ENCODE measurements around the gene ALG8. TPM values are rescaled to one million over a fixed set of nuclear protein-coding genes. Genes with fewer than 3 reads are reported as not detected.
A peak's percentile ranks its signal among the peaks of the same experiment; 100 is the strongest.
"Not testable (repeated sequence)": the region's sequence is repeated elsewhere in the genome, so short reads cannot be mapped to it uniquely, and the experiment has no call there.

The ALG8 gene
- polyA plus RNA-seq, 4 donors: 10.0 to 39.0 (median 19.6) TPM

DNA sequence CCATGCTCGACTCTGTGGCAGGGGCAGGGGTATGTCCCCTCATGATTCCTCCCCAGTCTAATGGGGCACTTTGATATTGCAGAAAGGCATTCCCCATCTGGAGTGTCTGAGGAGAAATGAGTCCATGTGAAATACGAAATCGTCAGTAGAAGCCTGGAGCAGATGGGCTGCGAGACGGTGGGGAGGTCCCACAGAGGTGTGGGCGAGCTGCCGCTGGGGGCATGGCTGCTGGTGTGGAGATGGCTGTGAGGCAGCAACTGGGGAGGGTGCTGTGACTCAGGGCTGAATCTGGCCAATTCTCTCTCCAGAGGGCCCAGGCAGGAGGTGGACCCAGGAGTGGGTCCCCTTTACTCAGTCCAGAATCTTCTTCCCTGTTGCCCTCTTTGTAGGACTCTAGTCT, 37.8 kb upstream of the ALG8 start:
- Histone ChIP-seq H3K27ac (ENCODE audit: low read depth in 1 of 3, low read length in 2 of 3) (no peak overlapping the region), H3K9me3 (ENCODE audit: control insufficient read depth in 2 of 2, insufficient read depth in 1 of 2, low read depth in 1 of 2, low read length in 1 of 2) (no peaks in the 10 kb centered on the region), H3K4me1 (ENCODE audit: control insufficient read depth in 3 of 3, insufficient read depth in 2 of 3, low read depth in 1 of 3, low read length in 2 of 3) (no peaks in the 10 kb centered on the region), H3K27me3 (ENCODE audit: control insufficient read depth in 3 of 3, insufficient read depth in 3 of 3, low read length in 3 of 3) (no peaks in the 10 kb centered on the region), H3K4me3 (ENCODE audit: low read depth in 1 of 3, low read length in 3 of 3) (no peak overlapping the region), H3K36me3 (ENCODE audit: control insufficient read depth in 3 of 3, insufficient read depth in 2 of 3, low read depth in 1 of 3, low read length in 3 of 3) (peaks cover 0 to 23% (median 2%) of the 10 kb centered on the region in 3 donors)
- DNase-seq (no peak), FAIRE-seq (no peak)
- 94 to 97% (median 96%) methylated on average over 7 of the region's 7 CpGs for WGBS, 3 donors

GRCh38 chr11:78176605-78177141, 37.2 kb upstream of the ALG8 start:
- FAIRE-seq: no peak
- no peaks in the 10 kb centered on the region for H3K27me3 ChIP-seq (ENCODE audit: control insufficient read depth in 3 of 3, insufficient read depth in 3 of 3, low read length in 3 of 3)

DNA sequence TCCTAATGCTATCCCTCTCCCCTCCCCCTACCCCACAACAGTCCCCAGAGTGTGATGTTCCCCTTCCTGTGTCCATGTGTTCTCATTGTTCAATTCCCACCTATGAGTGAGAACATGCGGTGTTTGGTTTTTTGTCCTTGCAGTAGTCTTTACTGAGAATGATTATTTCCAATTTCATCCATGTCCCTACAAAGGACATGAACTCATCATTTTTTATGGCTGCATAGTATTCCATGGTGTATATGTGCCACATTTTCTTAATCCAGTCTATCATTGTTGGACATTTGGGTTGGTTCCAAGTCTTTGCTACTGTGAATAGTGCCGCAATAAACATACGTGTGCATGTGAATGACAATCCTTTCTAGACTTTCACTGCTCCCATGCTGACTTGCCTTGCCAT, 36.4 kb upstream of the ALG8 start:
- not testable (repeated sequence) for H3K27ac ChIP-seq (ENCODE audit: low read depth in 1 of 3, low read length in 2 of 3); H3K9me3 ChIP-seq (ENCODE audit: control insufficient read depth in 2 of 2, insufficient read depth in 1 of 2, low read depth in 1 of 2, low read length in 1 of 2); H3K27me3 ChIP-seq (ENCODE audit: control insufficient read depth in 3 of 3, insufficient read depth in 3 of 3, low read length in 3 of 3); H3K4me1 ChIP-seq (ENCODE audit: control insufficient read depth in 3 of 3, insufficient read depth in 2 of 3, low read depth in 1 of 3, low read length in 2 of 3); FAIRE-seq; H3K4me3 ChIP-seq (ENCODE audit: low read depth in 1 of 3, low read length in 3 of 3); DNase-seq
- peaks cover 0 to 29% (median 2%) of the 10 kb centered on the region in 3 donors for H3K36me3 ChIP-seq (ENCODE audit: control insufficient read depth in 3 of 3, insufficient read depth in 2 of 3, low read depth in 1 of 3, low read length in 3 of 3)
- 93 to 100% (median 94%) methylated on average over 3 of the region's 3 CpGs for WGBS, 3 donors

More at GRCh38 chr11:78176605-78177141, 37.2 kb upstream of the ALG8 start:
- no peaks in the 10 kb centered on the region for H3K4me1 ChIP-seq (ENCODE audit: control insufficient read depth in 3 of 3, insufficient read depth in 2 of 3, low read depth in 1 of 3, low read length in 2 of 3)
- no peak overlapping the region for H3K27ac ChIP-seq (ENCODE audit: low read depth in 1 of 3, low read length in 2 of 3)
- DNase-seq: no peak
- WGBS, 3 donors: 90 to 92% (median 91%) methylated on average over 10 of the region's 10 CpGs
- H3K4me3 ChIP-seq (ENCODE audit: low read depth in 1 of 3, low read length in 3 of 3): no peak overlapping the region
- H3K36me3 ChIP-seq (ENCODE audit: control insufficient read depth in 3 of 3, insufficient read depth in 2 of 3, low read depth in 1 of 3, low read length in 3 of 3): peaks cover 0 to 29% (median 2%) of the 10 kb centered on the region in 3 donors
- H3K9me3 ChIP-seq (ENCODE audit: control insufficient read depth in 2 of 2, insufficient read depth in 1 of 2, low read depth in 1 of 2, low read length in 1 of 2): no peaks in the 10 kb centered on the region

DNA sequence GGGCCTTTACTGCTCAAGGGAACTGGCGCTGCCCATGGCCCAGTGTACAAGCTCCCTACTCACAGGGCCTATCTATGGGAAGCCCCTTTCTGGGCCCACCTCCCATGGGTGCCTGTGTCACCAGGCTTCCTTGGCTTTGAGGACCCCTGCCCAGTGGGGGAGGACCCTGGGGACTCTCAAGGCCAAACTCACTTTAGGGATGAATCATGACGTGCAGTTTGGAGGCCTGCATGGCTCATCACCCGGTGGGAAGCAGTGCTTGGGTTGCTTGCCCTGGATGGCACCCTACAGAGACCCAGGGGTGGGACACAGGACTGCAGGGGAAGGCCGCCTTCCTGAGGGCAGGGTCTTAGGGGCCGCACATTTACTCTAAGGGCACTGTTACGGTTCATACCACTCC, 32.5 kb upstream of the ALG8 start:
- no peak overlapping the region for H3K4me3 ChIP-seq (ENCODE audit: low read depth in 1 of 3, low read length in 3 of 3)
- DNase-seq (no peak), FAIRE-seq (no peak)
- peaks cover 0 to 2% of the 10 kb centered on the region in 2 donors for H3K9me3 ChIP-seq (ENCODE audit: control insufficient read depth in 2 of 2, insufficient read depth in 1 of 2, low read depth in 1 of 2, low read length in 1 of 2)
- H3K27me3 ChIP-seq (ENCODE audit: control insufficient read depth in 3 of 3, insufficient read depth in 3 of 3, low read length in 3 of 3): no peaks in the 10 kb centered on the region
- no peaks in the 10 kb centered on the region for H3K4me1 ChIP-seq (ENCODE audit: control insufficient read depth in 3 of 3, insufficient read depth in 2 of 3, low read depth in 1 of 3, low read length in 2 of 3)
- peaks cover 0 to 32% (median 2%) of the 10 kb centered on the region in 3 donors for H3K36me3 ChIP-seq (ENCODE audit: control insufficient read depth in 3 of 3, insufficient read depth in 2 of 3, low read depth in 1 of 3, low read length in 3 of 3)
- 89 to 95% (median 94%) methylated on average over 6 of the region's 6 CpGs for WGBS, 3 donors
- H3K27ac ChIP-seq (ENCODE audit: low read depth in 1 of 3, low read length in 2 of 3): no peak overlapping the region

- FAIRE-seq: no peak
- Histone ChIP-seq H3K36me3 (ENCODE audit: control insufficient read depth in 3 of 3, insufficient read depth in 2 of 3, low read depth in 1 of 3, low read length in 3 of 3) (peaks cover 0 to 30% (median 2%) of the 10 kb centered on the region in 3 donors), H3K27ac (ENCODE audit: low read depth in 1 of 3, low read length in 2 of 3) (no peak overlapping the region), H3K27me3 (ENCODE audit: control insufficient read depth in 3 of 3, insufficient read depth in 3 of 3, low read length in 3 of 3) (no peaks in the 10 kb centered on the region), H3K4me1 (ENCODE audit: control insufficient read depth in 3 of 3, insufficient read depth in 2 of 3, low read depth in 1 of 3, low read length in 2 of 3) (no peaks in the 10 kb centered on the region), H3K4me3 (ENCODE audit: low read depth in 1 of 3, low read length in 3 of 3) (no peak overlapping the region), H3K9me3 (ENCODE audit: control insufficient read depth in 2 of 2, insufficient read depth in 1 of 2, low read depth in 1 of 2, low read length in 1 of 2) (peaks cover 0 to 2% of the 10 kb centered on the region in 2 donors)
- no peak for DNase-seq
- WGBS, 3 donors: 74 to 85% (median 76%) methylated on average over 7 of the region's 7 CpGs
Measured at GRCh38 chr11:78170874-78171549, 31.6 kb upstream of the ALG8 start.

DNA sequence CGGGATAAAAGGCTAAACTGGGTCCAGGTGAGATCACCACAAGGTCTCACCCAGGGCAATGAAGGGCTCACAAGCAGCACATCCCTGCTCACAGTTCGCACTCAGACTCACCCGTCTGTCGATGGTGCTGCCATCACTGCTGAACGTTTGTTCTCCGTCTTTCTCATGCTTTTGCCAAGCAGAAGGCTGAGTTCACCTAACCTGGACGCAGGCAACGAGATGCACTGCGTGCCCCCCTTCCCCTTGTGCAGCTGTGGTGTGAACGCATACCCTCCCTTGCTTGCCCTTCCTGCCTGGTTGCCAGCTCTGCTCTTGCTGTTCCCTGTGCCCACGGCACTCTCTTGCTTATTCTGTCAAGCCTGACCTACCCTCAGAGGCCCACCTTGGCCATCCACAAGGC, 31.0 kb upstream of the ALG8 start:
- no peak for FAIRE-seq
- no peak overlapping the region for H3K27ac ChIP-seq (ENCODE audit: low read depth in 1 of 3, low read length in 2 of 3)

GRCh38 chr11:78168539-78169477, 29.4 kb upstream of the ALG8 start:
- DNase-seq (no peak), FAIRE-seq (no peak)
- no peak overlapping the region for H3K4me3 ChIP-seq (ENCODE audit: low read depth in 1 of 3, low read length in 3 of 3)
- 52 to 67% (median 63%) methylated on average over 17 of the region's 17 CpGs for WGBS, 3 donors
- peaks cover 0 to 7% of the 10 kb centered on the region in 2 donors for H3K9me3 ChIP-seq (ENCODE audit: control insufficient read depth in 2 of 2, insufficient read depth in 1 of 2, low read depth in 1 of 2, low read length in 1 of 2)
- H3K27ac ChIP-seq (ENCODE audit: low read depth in 1 of 3, low read length in 2 of 3): peak overlapping the region in 1 of 3 donors; percentile 78
- no peaks in the 10 kb centered on the region for H3K27me3 ChIP-seq (ENCODE audit: control insufficient read depth in 3 of 3, insufficient read depth in 3 of 3, low read length in 3 of 3)
- peaks cover 0 to 23% (median 0%) of the 10 kb centered on the region in 3 donors for H3K36me3 ChIP-seq (ENCODE audit: control insufficient read depth in 3 of 3, insufficient read depth in 2 of 3, low read depth in 1 of 3, low read length in 3 of 3)
- H3K4me1 ChIP-seq (ENCODE audit: control insufficient read depth in 3 of 3, insufficient read depth in 2 of 3, low read depth in 1 of 3, low read length in 2 of 3): no peaks in the 10 kb centered on the region

More for the DNA sequence above, 31.0 kb upstream of the ALG8 start:
- H3K4me3 ChIP-seq (ENCODE audit: low read depth in 1 of 3, low read length in 3 of 3): no peak overlapping the region
- peaks cover 0 to 30% (median 2%) of the 10 kb centered on the region in 3 donors for H3K36me3 ChIP-seq (ENCODE audit: control insufficient read depth in 3 of 3, insufficient read depth in 2 of 3, low read depth in 1 of 3, low read length in 3 of 3)
- H3K4me1 ChIP-seq (ENCODE audit: control insufficient read depth in 3 of 3, insufficient read depth in 2 of 3, low read depth in 1 of 3, low read length in 2 of 3): no peaks in the 10 kb centered on the region
- no peak for DNase-seq
- no peaks in the 10 kb centered on the region for H3K27me3 ChIP-seq (ENCODE audit: control insufficient read depth in 3 of 3, insufficient read depth in 3 of 3, low read length in 3 of 3)
- 92 to 93% (median 92%) methylated on average over 11 of the region's 11 CpGs for WGBS, 3 donors
- H3K9me3 ChIP-seq (ENCODE audit: control insufficient read depth in 2 of 2, insufficient read depth in 1 of 2, low read depth in 1 of 2, low read length in 1 of 2): peaks cover 0 to 2% of the 10 kb centered on the region in 2 donors

DNA sequence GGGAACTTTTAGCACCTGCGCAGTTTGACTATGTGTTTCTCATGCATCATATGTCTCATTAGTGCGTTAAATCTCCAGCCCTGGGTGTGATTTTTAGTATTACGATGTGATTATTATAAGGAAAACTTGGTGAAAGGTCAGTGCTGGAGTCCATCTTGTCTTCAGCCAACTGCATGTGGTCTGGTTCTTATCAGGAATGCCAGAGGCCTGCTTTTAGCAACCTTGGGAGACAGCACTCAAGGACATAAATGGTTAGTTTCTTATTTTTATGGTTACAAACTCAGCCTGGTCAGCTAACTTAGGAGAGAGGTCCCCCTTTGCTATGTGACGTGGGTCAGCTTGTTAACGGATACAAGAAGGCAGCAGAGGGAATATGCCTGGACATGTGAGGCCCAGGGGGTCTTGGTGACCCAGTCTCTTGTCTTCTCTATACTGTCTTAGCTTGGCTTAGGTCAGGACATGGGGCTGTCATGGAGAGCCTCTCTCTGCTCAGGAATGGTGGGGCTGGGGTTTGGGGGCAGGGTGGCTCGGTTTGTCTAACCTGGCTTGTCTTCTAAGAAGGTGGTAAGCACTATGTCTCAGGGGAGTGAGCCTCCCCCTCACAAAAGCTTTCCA, 27.5 kb upstream of the ALG8 start:
- FAIRE-seq: no peak
- WGBS, 3 donors: 88 to 91% (median 89%) methylated on average over 6 of the region's 6 CpGs
- no peaks in the 10 kb centered on the region for H3K4me1 ChIP-seq (ENCODE audit: control insufficient read depth in 3 of 3, insufficient read depth in 2 of 3, low read depth in 1 of 3, low read length in 2 of 3)

More for the DNA sequence above, 27.5 kb upstream of the ALG8 start:
- no peak overlapping the region for H3K27ac ChIP-seq (ENCODE audit: low read depth in 1 of 3, low read length in 2 of 3)
- DNase-seq: no peak
- no peak overlapping the region for H3K4me3 ChIP-seq (ENCODE audit: low read depth in 1 of 3, low read length in 3 of 3)
- H3K36me3 ChIP-seq (ENCODE audit: control insufficient read depth in 3 of 3, insufficient read depth in 2 of 3, low read depth in 1 of 3, low read length in 3 of 3): peaks cover 0 to 8% (median 0%) of the 10 kb centered on the region in 3 donors
- no peaks in the 10 kb centered on the region for H3K27me3 ChIP-seq (ENCODE audit: control insufficient read depth in 3 of 3, insufficient read depth in 3 of 3, low read length in 3 of 3)
- peaks cover 0 to 7% of the 10 kb centered on the region in 2 donors for H3K9me3 ChIP-seq (ENCODE audit: control insufficient read depth in 2 of 2, insufficient read depth in 1 of 2, low read depth in 1 of 2, low read length in 1 of 2)
